Measurements from ENCODE around the gene TMEM258.

DNA sequence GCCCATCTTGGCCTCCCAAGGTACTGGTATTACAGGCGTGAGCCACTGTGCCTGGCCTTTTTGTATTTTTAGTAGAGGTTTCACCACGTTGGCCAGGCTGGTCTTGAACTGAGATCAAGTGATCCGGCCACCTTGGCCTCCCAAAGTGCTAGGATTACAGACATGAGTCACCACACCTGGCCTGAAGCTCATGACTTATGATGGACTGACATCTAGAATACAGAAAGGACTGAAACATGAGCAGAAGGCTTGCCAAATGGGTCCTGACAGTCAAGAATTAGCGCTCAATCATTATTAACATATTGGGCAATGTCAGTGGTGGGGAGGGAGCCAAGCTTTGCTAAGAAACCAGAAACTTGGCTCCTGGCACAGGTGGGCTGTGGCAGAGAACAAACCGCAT lies 19.4 kb upstream of the TMEM258 start:
- TF ChIP-seq, protein P1, sequence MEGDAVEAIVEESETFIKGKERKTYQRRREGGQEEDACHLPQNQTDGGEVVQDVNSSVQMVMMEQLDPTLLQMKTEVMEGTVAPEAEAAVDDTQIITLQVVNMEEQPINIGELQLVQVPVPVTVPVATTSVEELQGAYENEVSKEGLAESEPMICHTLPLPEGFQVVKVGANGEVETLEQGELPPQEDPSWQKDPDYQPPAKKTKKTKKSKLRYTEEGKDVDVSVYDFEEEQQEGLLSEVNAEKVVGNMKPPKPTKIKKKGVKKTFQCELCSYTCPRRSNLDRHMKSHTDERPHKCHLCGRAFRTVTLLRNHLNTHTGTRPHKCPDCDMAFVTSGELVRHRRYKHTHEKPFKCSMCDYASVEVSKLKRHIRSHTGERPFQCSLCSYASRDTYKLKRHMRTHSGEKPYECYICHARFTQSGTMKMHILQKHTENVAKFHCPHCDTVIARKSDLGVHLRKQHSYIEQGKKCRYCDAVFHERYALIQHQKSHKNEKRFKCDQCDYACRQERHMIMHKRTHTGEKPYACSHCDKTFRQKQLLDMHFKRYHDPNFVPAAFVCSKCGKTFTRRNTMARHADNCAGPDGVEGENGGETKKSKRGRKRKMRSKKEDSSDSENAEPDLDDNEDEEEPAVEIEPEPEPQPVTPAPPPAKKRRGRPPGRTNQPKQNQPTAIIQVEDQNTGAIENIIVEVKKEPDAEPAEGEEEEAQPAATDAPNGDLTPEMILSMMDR (IDR thresholded peaks at IDR 0.05): no peak
- no peak for TF ChIP-seq POLR2A (IDR thresholded peaks at IDR 0.05)

Measured in body of pancreas (tissue), 4 donors.